ENCODE data around the gene HOXC4.

The HOXC4 gene

GRCh38 chr12:54026640-54027441 is 26.8 kb upstream of the HOXC4 start:
- in situ Hi-C loops (cut with HindIII; ENCODE audit: low sequenced_read_pairs), result no loop called here

GRCh38 chr12:54027442-54027786 is 26.2 kb upstream of the HOXC4 start:
- in situ Hi-C loops (cut with HindIII; ENCODE audit: low sequenced_read_pairs), result no loop called here

GRCh38 chr12:54028314-54029201 is 25.1 kb upstream of the HOXC4 start, which contains the start of gene HOXC6:
HOXC6 (plus strand) TSS chr12:54028440; CDS start chr12:54028522, 82 bp downstream.
- in situ Hi-C loops (cut with HindIII; ENCODE audit: low sequenced_read_pairs), result no loop called here

- in situ Hi-C loops (cut with HindIII; ENCODE audit: low sequenced_read_pairs), result no loop called here
Observed at GRCh38 chr12:54029529-54030441, 23.9 kb upstream of the HOXC4 start.

GRCh38 chr12:54030442-54030801 is 23.2 kb upstream of the HOXC4 start:
- in situ Hi-C loops (cut with HindIII; ENCODE audit: low sequenced_read_pairs), result no loop called here

GRCh38 chr12:54030889-54031471 is 22.7 kb upstream of the HOXC4 start:
- in situ Hi-C loops (cut with HindIII; ENCODE audit: low sequenced_read_pairs), result no loop called here

- in situ Hi-C loops (cut with HindIII; ENCODE audit: low sequenced_read_pairs), result no loop called here
Observed at GRCh38 chr12:54031480-54031879, 22.2 kb upstream of the HOXC4 start.

GRCh38 chr12:54032086-54032619 is 21.5 kb upstream of the HOXC4 start:
- in situ Hi-C loops (cut with HindIII; ENCODE audit: low sequenced_read_pairs), result no loop called here

GRCh38 chr12:54032627-54033100 is 21.0 kb upstream of the HOXC4 start, which contains the start of gene HOXC5:
HOXC5 (plus strand) TSS chr12:54033050; CDS start chr12:54033123, 73 bp downstream.
- in situ Hi-C loops (cut with HindIII; ENCODE audit: low sequenced_read_pairs), result no loop called here

- in situ Hi-C loops (cut with HindIII; ENCODE audit: low sequenced_read_pairs), result no loop called here
Observed at GRCh38 chr12:54033106-54033979, 20.3 kb upstream of the HOXC4 start.

- in situ Hi-C loops (cut with HindIII; ENCODE audit: low sequenced_read_pairs), result no loop called here
Observed at GRCh38 chr12:54033980-54034784, 19.5 kb upstream of the HOXC4 start.

GRCh38 chr12:54034785-54035310 is 18.8 kb upstream of the HOXC4 start:
- in situ Hi-C loops (cut with HindIII; ENCODE audit: low sequenced_read_pairs), result no loop called here

- in situ Hi-C loops (cut with HindIII; ENCODE audit: low sequenced_read_pairs), result no loop called here
Observed at GRCh38 chr12:54035568-54036264, 17.9 kb upstream of the HOXC4 start.

- in situ Hi-C loops (cut with HindIII; ENCODE audit: low sequenced_read_pairs), result no loop called here
Observed at GRCh38 chr12:54036620-54037359, 16.8 kb upstream of the HOXC4 start.

- in situ Hi-C loops (cut with HindIII; ENCODE audit: low sequenced_read_pairs), result no loop called here
Observed at GRCh38 chr12:54037360-54038283, 16.0 kb upstream of the HOXC4 start.
